GM06990 (cell line): ENCODE results near the gene PTPRN.
A peak's percentile ranks its signal among the peaks of the same experiment; 100 is the strongest.

Experiments
- DNase-seq: peaks from one replicate; pipeline ENCODE4 v3.0.0-alpha.2; 2011; ENCODE audit not compliant: insufficient read length; ENCODE audit errors: extremely low read depth
- H3K27me3 ChIP-seq: replicated peaks from 2 replicates; pipeline ENCODE4 v1.6.0; 2011; ENCODE audit warnings: low read length; ENCODE audit not compliant: control insufficient read depth, insufficient read depth
- H3K36me3 ChIP-seq: 2 replicates; pipeline ENCODE4 v1.5.1; 2011; ENCODE audit warnings: low read length; ENCODE audit not compliant: control insufficient read depth, insufficient read depth
- H3K4me3 ChIP-seq: replicated peaks from 2 replicates; pipeline ENCODE4 v1.5.1; 2011; ENCODE audit warnings: low read depth, mild to moderate bottlenecking, control low read depth, low read length
- CTCF ChIP-seq: IDR thresholded peaks from 2 replicates; pipeline ENCODE4 v1.5.1; 2011; ENCODE audit warnings: low read length, control low read depth, mild to moderate bottlenecking, inconsistent platforms; ENCODE audit not compliant: insufficient read depth, poor library complexity, severe bottlenecking

Gene PTPRN

GRCh38 chr2:219279151-219279915, 29.9 kb downstream of the PTPRN start, which contains the start of gene DNAJB2:
TSS of gene DNAJB2 (plus strand) at chr2:219279366. CDS start at chr2:219279834, 468 bp downstream.
- peak within 1 kb of the TSS; percentile 64 for H3K4me3 ChIP-seq
- no peaks in the 10 kb centered on the region for H3K27me3 ChIP-seq
- TF ChIP-seq CTCF, result peak; percentile 29
- peaks cover 14% of the 10 kb centered on the region for H3K36me3 ChIP-seq
- DNase-seq, result peak; percentile 98

GRCh38 chr2:219278655-219279150, 30.5 kb downstream of the PTPRN start:
- no peak for TF ChIP-seq CTCF
- no peak for DNase-seq
- H3K36me3 ChIP-seq, result peaks cover 13% of the 10 kb centered on the region
- H3K27me3 ChIP-seq, result no peaks in the 10 kb centered on the region
- peak overlapping the region; percentile 39 for H3K4me3 ChIP-seq

- peak overlapping the region; percentile 62 for H3K4me3 ChIP-seq
- H3K36me3 ChIP-seq, result peaks cover 12% of the 10 kb centered on the region
- H3K27me3 ChIP-seq, result no peaks in the 10 kb centered on the region
- TF ChIP-seq CTCF, result peak; percentile 98
- peak; percentile 77 for DNase-seq
Measured at GRCh38 chr2:219277703-219278654, 31.2 kb downstream of the PTPRN start.

GRCh38 chr2:219274361-219274921, 34.8 kb downstream of the PTPRN start:
- no peak for TF ChIP-seq CTCF
- no peaks in the 10 kb centered on the region for H3K27me3 ChIP-seq
- no peak overlapping the region for H3K4me3 ChIP-seq
- no peak for DNase-seq
- no peaks in the 10 kb centered on the region for H3K36me3 ChIP-seq

- no peak overlapping the region for H3K4me3 ChIP-seq
- H3K36me3 ChIP-seq, result no peaks in the 10 kb centered on the region
- TF ChIP-seq CTCF, result no peak
- H3K27me3 ChIP-seq, result no peaks in the 10 kb centered on the region
- DNase-seq, result no peak
Measured at GRCh38 chr2:219273937-219274336, 35.3 kb downstream of the PTPRN start.
